SK-N-SH (cell line): ENCODE results near the gene SSPN. TPM values are rescaled to one million over a fixed set of nuclear protein-coding genes. Genes with fewer than 3 reads are reported as not detected.

Experiments
- CTCF ChIA-PET: fragments of 300-600, 350-600 bp; formaldehyde crosslinking; extraction: SDS; loops from one replicate; lab custom pipeline; 2021; lab: Yijun Ruan, JAX
- POLR2A ChIA-PET: fragments of 350-600 bp; sonication (Branson Sonifier 250); formaldehyde crosslinking; extraction: SDS; loops from one replicate; lab custom pipeline; 2020; ENCODE audit warnings: antibody characterized with exemption, inconsistent platforms; lab: Yijun Ruan, JAX
- DNase-seq: peaks from one replicate; pipeline ENCODE4 v3.0.0; 2012
- H2AFZ ChIP-seq: fragments of 200-600 bp; sonication (generic); 2 replicates; pipeline ENCODE4 v1.8.1; 2016; ENCODE audit warnings: antibody characterized with exemption, mild to moderate bottlenecking, low read depth
- H3F3A ChIP-seq: fragments of 200-600 bp; sonication (generic); replicated peaks from 2 replicates; pipeline ENCODE3; 2016; ENCODE audit warnings: antibody characterized with exemption, mild to moderate bottlenecking; ENCODE audit not compliant: insufficient read depth
- H3K27ac ChIP-seq, 2 experiments: fragments of 200-500 bp in 1 of 2; fragments of 200-600 bp in 1 of 2; sonication (Bioruptor generic) in 1 of 2; sonication (generic), shearing (Covaris generic) in 1 of 2; 2 replicates each; pipeline versions ENCODE4 v1.5.1 to v1.6.1; 2014 to 2016; ENCODE audit warnings: low read depth in 2 of 2, inconsistent platforms in 1 of 2, low read length in 1 of 2, mild to moderate bottlenecking in 1 of 2, mixed read lengths in 1 of 2
- H3K27me3 ChIP-seq: fragments of 200-600 bp; sonication (generic), shearing (Covaris generic); 2 replicates; pipeline ENCODE4 v1.6.1; 2016; ENCODE audit warnings: mixed run types; ENCODE audit not compliant: insufficient read depth
- H3K36me3 ChIP-seq, 2 experiments: fragments of 200-500 bp in 1 of 2; fragments of 200-600 bp in 1 of 2; sonication (Bioruptor generic) in 1 of 2; sonication (generic) in 1 of 2; replicated peaks in 1 of 2; 2 replicates each; pipeline versions ENCODE3 to v1.5.1; 2014 to 2016; ENCODE audit warnings: low read length in 1 of 2, mild to moderate bottlenecking in 1 of 2; ENCODE audit not compliant: insufficient read depth in 2 of 2, control insufficient read depth in 1 of 2
- H3K4me1 ChIP-seq, 2 experiments: fragments of 200-500 bp in 1 of 2; fragments of 200-600 bp in 1 of 2; sonication (Bioruptor generic) in 1 of 2; sonication (generic), shearing (Covaris generic) in 1 of 2; 2 replicates each; pipeline versions ENCODE4 v1.5.1 to v1.6.1; 2014 to 2016; ENCODE audit warnings: low read depth in 1 of 2, low read length in 1 of 2, mixed run types in 1 of 2; ENCODE audit not compliant: insufficient read depth in 2 of 2, control insufficient read depth in 1 of 2
- H3K4me2 ChIP-seq: fragments of 200-600 bp; sonication (generic), shearing (Covaris generic); 2 replicates; pipeline ENCODE4 v1.6.1; 2017; ENCODE audit warnings: mixed run types
- H3K4me3 ChIP-seq, 2 experiments: fragments of 200-500 bp in 1 of 2; fragments of 200-600 bp in 1 of 2; sonication (Bioruptor generic) in 1 of 2; sonication (generic), shearing (Covaris generic) in 1 of 2; 2 replicates each; pipeline versions ENCODE4 v1.5.1 to v1.8.1; 2014 to 2016; ENCODE audit warnings: low read depth in 2 of 2, inconsistent platforms in 1 of 2, low read length in 1 of 2, mild to moderate bottlenecking in 1 of 2, mixed read lengths in 1 of 2, moderate library complexity in 1 of 2
- H3K79me2 ChIP-seq: fragments of 200-600 bp; sonication (generic); 2 replicates; pipeline ENCODE4 v1.8.1; 2017; ENCODE audit warnings: mild to moderate bottlenecking; ENCODE audit not compliant: insufficient read depth
- H3K9ac ChIP-seq: fragments of 200-600 bp; sonication (generic); 2 replicates; pipeline ENCODE4 v1.6.1; 2017; ENCODE audit warnings: mixed run types
- H3K9me2 ChIP-seq: fragments of 200-600 bp; sonication (generic); 2 replicates; pipeline ENCODE4 v1.6.1; 2017; ENCODE audit warnings: mixed run types
- H3K9me3 ChIP-seq: fragments of 200-600 bp; sonication (generic); 2 replicates; pipeline ENCODE4 v1.6.1; 2017; ENCODE audit warnings: mixed run types, mild to moderate bottlenecking, moderate library complexity
- H4K20me1 ChIP-seq: fragments of 200-600 bp; sonication (generic); 2 replicates; pipeline ENCODE4 v1.6.1; 2017; ENCODE audit warnings: mild to moderate bottlenecking, mixed run types; ENCODE audit not compliant: insufficient read depth
- ELF1 ChIP-seq: IDR thresholded peaks from 2 replicates; pipeline ENCODE4 v1.4.0; 2012
- EP300 ChIP-seq, 2 experiments: IDR thresholded peaks; 2 replicates each; pipeline versions ENCODE4 v1.4.0 to v1.6.1; 2012; ENCODE audit warnings: borderline replicate concordance in 1 of 2, low read depth in 1 of 2, low read length in 1 of 2
- FOSL2 ChIP-seq: IDR thresholded peaks from 2 replicates; pipeline ENCODE4 v1.4.0; 2012; ENCODE audit warnings: low read depth, mild to moderate bottlenecking, moderate library complexity, borderline replicate concordance
- GABPA ChIP-seq: IDR thresholded peaks from 2 replicates; pipeline ENCODE4 v1.4.0; 2012; ENCODE audit warnings: low read depth, mild to moderate bottlenecking
- GATA2 ChIP-seq: sonication (generic); formaldehyde crosslinking; IDR thresholded peaks from 2 replicates; pipeline ENCODE4 v1.5.0; 2020; ENCODE audit warnings: mild to moderate bottlenecking, missing genetic modification reagents
- IRF3 ChIP-seq: fragments of 150-350 bp; IDR thresholded peaks from 2 replicates; pipeline ENCODE4 v1.6.1; 2016; ENCODE audit warnings: mild to moderate bottlenecking, low read depth, low read length
- JUND ChIP-seq: IDR thresholded peaks from 2 replicates; pipeline ENCODE4 v1.4.0; 2012
- MEF2A ChIP-seq: IDR thresholded peaks from 2 replicates; pipeline ENCODE4 v1.4.0; 2012; ENCODE audit warnings: low read depth, borderline replicate concordance
- MXI1 ChIP-seq: IDR thresholded peaks from 2 replicates; pipeline ENCODE4 v1.6.1; 2012; ENCODE audit warnings: mild to moderate bottlenecking, low read depth, low read length, improper control_type of control experiment
- NFIC ChIP-seq: IDR thresholded peaks from 2 replicates; pipeline ENCODE4 v1.4.0; 2012; ENCODE audit warnings: borderline replicate concordance
- POLR2AphosphoS5 ChIP-seq: IDR thresholded peaks from 2 replicates; pipeline ENCODE4 v1.6.1; 2012; ENCODE audit warnings: low read depth, low read length
- REST ChIP-seq: IDR thresholded peaks from 2 replicates; pipeline ENCODE4 v1.6.1; 2012; ENCODE audit warnings: mild to moderate bottlenecking, low read depth, low read length, moderate library complexity
- RXRA ChIP-seq: IDR thresholded peaks from 2 replicates; pipeline ENCODE4 v1.4.0; 2012; ENCODE audit warnings: low read depth, mild to moderate bottlenecking, borderline replicate concordance
- TAF1 ChIP-seq: IDR thresholded peaks from 2 replicates; pipeline ENCODE4 v1.6.1; 2012; ENCODE audit warnings: low read depth, mild to moderate bottlenecking, low read length, moderate library complexity, borderline replicate concordance
- TCF12 ChIP-seq: IDR thresholded peaks from 2 replicates; pipeline ENCODE4 v1.4.0; 2012
- TEAD4 ChIP-seq: IDR thresholded peaks from 2 replicates; pipeline ENCODE4 v1.4.0; 2012; ENCODE audit warnings: mild to moderate bottlenecking, borderline replicate concordance; ENCODE audit not compliant: insufficient read depth
- USF2 ChIP-seq: fragments of 150-350 bp; IDR thresholded peaks from 2 replicates; pipeline ENCODE4 v1.6.1; 2017; ENCODE audit warnings: antibody characterized with exemption, low read length, low read depth, borderline replicate concordance
- YY1 ChIP-seq: IDR thresholded peaks from 2 replicates; pipeline ENCODE4 v1.4.0; 2012; ENCODE audit warnings: low read depth, mild to moderate bottlenecking
- WGBS: methylation state at CpG from one replicate; pipeline ENCODE4 v1.1.6; 2017; ENCODE audit warnings: low lambda C conversion rate; 5-methylcytosine and 5-hydroxymethylcytosine counted together
- polyA plus RNA-seq, 3 experiments: library from polyadenylated mRNA; depleted of rRNA; stranded (reverse); fragments of >200 nt; gene quantifications; 2 replicates each; pipeline ENCODE4 v1.2.3, GENCODE V29; 2012
- TF ChIP-seq, protein P1 (sequence below): IDR thresholded peaks from 2 replicates; pipeline ENCODE4 v1.4.0; 2012; ENCODE audit warnings: low read depth
- TF ChIP-seq, protein P2 (sequence below): IDR thresholded peaks from 2 replicates; pipeline ENCODE4 v1.4.0; 2012; ENCODE audit warnings: low read depth, borderline replicate concordance

SSPN gene
- polyA plus RNA-seq, 1 of the 3 experiments (the other 2 are of a cell fraction): 5.9 TPM

- peak overlapping the region; percentile 4 for H3K4me2 ChIP-seq
- no peaks in the 10 kb centered on the region for H3K79me2 ChIP-seq
- no peak for DNase-seq
- no peaks in the 10 kb centered on the region for H3K36me3 ChIP-seq
- H3K4me3 ChIP-seq: no peak overlapping the region
- H4K20me1 ChIP-seq: no peaks in the 10 kb centered on the region
- H3K9ac ChIP-seq: peak overlapping the region; percentile 30; the same call in 1 of the 2 replicates
- TF ChIP-seq NFIC (peak; percentile 89), MEF2A (no peak), POLR2AphosphoS5 (no peak), TEAD4 (peak; percentile 22; the same call in 1 of the 2 replicates), TCF12 (peak; percentile 38; the same call in 1 of the 2 replicates), FOSL2 (peak; percentile 25; the same call in 1 of the 2 replicates), REST (no peak), MXI1 (no peak), ELF1 (no peak)
- TF ChIP-seq, protein P1, sequence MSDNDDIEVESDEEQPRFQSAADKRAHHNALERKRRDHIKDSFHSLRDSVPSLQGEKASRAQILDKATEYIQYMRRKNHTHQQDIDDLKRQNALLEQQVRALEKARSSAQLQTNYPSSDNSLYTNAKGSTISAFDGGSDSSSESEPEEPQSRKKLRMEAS: peak; percentile 74; the same call in 1 of the 2 replicates
- WGBS: 64% methylated on average over 12 of the region's 14 CpGs
- H3K27ac ChIP-seq: peak overlapping the region in 1 of 2 experiments; percentile 57; a peak in 2 of 4 replicates
- ChIA-PET POLR2A (no interaction called here), CTCF (interaction anchor here (1.1 kb wide), 1 partner anchor 152 kb away, joined by 3 read pairs; no protein-coding TSS in a partner anchor)
- H3K9me3 ChIP-seq: no peaks in the 10 kb centered on the region
- no peaks in the 10 kb centered on the region for H3K9me2 ChIP-seq
- peaks cover 10 to 48% of the 10 kb centered on the region in 2 experiments; a peak in 3 of 4 replicates for H3K4me1 ChIP-seq
- H2AFZ ChIP-seq: peak overlapping the region; percentile 33; the same call in 1 of the 2 replicates
- no peaks in the 10 kb centered on the region for H3K27me3 ChIP-seq
- peaks cover 20% of the 10 kb centered on the region for H3F3A ChIP-seq
These were observed 76.6 kb downstream of the SSPN start for GRCh38 chr12:26271889-26272492.

- H3F3A ChIP-seq: peaks cover 20% of the 10 kb centered on the region
- ChIA-PET CTCF (interaction anchor here (1.1 kb wide), 1 partner anchor 153 kb away, joined by 3 read pairs; no protein-coding TSS in a partner anchor), POLR2A (no interaction called here)
- H3K9me3 ChIP-seq: no peaks in the 10 kb centered on the region
- WGBS: 100% methylated on average over 1 of the region's 2 CpGs
- TF ChIP-seq IRF3 (no peak), YY1 (no peak), EP300 (IDR thresholded peaks at IDR 0.05; ENCODE audit: borderline replicate concordance in 1 of 2, low read depth in 1 of 2, low read length in 1 of 2) (no peak), FOSL2 (no peak), RXRA (no peak), JUND (no peak), USF2 (no peak), MEF2A (no peak), GABPA (no peak), GATA2 (CRISPR knock-in tag) (no peak), TAF1 (no peak)
- TF ChIP-seq, protein P2, sequence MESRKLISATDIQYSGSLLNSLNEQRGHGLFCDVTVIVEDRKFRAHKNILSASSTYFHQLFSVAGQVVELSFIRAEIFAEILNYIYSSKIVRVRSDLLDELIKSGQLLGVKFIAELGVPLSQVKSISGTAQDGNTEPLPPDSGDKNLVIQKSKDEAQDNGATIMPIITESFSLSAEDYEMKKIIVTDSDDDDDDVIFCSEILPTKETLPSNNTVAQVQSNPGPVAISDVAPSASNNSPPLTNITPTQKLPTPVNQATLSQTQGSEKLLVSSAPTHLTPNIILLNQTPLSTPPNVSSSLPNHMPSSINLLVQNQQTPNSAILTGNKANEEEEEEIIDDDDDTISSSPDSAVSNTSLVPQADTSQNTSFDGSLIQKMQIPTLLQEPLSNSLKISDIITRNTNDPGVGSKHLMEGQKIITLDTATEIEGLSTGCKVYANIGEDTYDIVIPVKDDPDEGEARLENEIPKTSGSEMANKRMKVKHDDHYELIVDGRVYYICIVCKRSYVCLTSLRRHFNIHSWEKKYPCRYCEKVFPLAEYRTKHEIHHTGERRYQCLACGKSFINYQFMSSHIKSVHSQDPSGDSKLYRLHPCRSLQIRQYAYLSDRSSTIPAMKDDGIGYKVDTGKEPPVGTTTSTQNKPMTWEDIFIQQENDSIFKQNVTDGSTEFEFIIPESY: no peak
- H3K79me2 ChIP-seq: no peaks in the 10 kb centered on the region
- H3K4me1 ChIP-seq: peaks cover 10 to 48% of the 10 kb centered on the region in 2 experiments; a peak in 3 of 4 replicates
- no peak for DNase-seq
- no peaks in the 10 kb centered on the region for H3K9me2 ChIP-seq
- H3K27ac ChIP-seq: peak overlapping the region in 1 of 2 experiments; percentile 98; a peak in 1 of 4 replicates
- no peak overlapping the region for H3K9ac ChIP-seq
- no peaks in the 10 kb centered on the region for H4K20me1 ChIP-seq
- no peak overlapping the region for H3K4me3 ChIP-seq
- H3K4me2 ChIP-seq: no peak overlapping the region; the same call in 1 of the 2 replicates
- no peaks in the 10 kb centered on the region for H3K36me3 ChIP-seq
- no peaks in the 10 kb centered on the region for H3K27me3 ChIP-seq
- 0 out of 2 replicates have a peak overlapping the region, but pooled peaks have one; percentile 33 for H2AFZ ChIP-seq
These were observed 77.5 kb downstream of the SSPN start for GRCh38 chr12:26272851-26273250.
